Mucosa of rectum (tissue), 2 donors: Measurements from ENCODE around the gene ARHGAP6.

Experiments used
- H3K27ac ChIP-seq, 2 donors: one replicate each; pipeline ENCODE4 v1.7.0; 2013; ENCODE audit warnings: inconsistent platforms in 2 of 2, low read depth in 2 of 2, low read length in 2 of 2
- H3K27me3 ChIP-seq, 2 donors: one replicate each; pipeline ENCODE4 v1.7.0; 2013; ENCODE audit warnings: low read length in 2 of 2; ENCODE audit not compliant: control insufficient read depth in 2 of 2, insufficient read depth in 2 of 2
- H3K36me3 ChIP-seq, 2 donors: one replicate each; pipeline ENCODE4 v1.7.0; 2013; ENCODE audit warnings: low read length in 2 of 2; ENCODE audit not compliant: control insufficient read depth in 2 of 2, insufficient read depth in 2 of 2
- H3K4me1 ChIP-seq, 2 donors: one replicate each; pipeline ENCODE4 v1.7.0; 2013; ENCODE audit warnings: low read length in 2 of 2, mild to moderate bottlenecking in 1 of 2; ENCODE audit not compliant: control insufficient read depth in 2 of 2, insufficient read depth in 2 of 2
- H3K4me3 ChIP-seq, 2 donors: one replicate each; pipeline ENCODE4 v1.7.0; 2013; ENCODE audit warnings: low read length in 2 of 2
- H3K9ac ChIP-seq, 2 donors: one replicate each; pipeline ENCODE4 v1.7.0; 2013; ENCODE audit warnings: low read length in 2 of 2, low read depth in 1 of 2, mild to moderate bottlenecking in 1 of 2
- H3K9me3 ChIP-seq, 2 donors: one replicate each; pipeline ENCODE4 v1.7.0; 2013; ENCODE audit warnings: low read length in 2 of 2; ENCODE audit not compliant: control insufficient read depth in 2 of 2
- donor health status: healthy.
- donor health status: Normal muscosa, but diverticular disease.

ARHGAP6 gene

DNA sequence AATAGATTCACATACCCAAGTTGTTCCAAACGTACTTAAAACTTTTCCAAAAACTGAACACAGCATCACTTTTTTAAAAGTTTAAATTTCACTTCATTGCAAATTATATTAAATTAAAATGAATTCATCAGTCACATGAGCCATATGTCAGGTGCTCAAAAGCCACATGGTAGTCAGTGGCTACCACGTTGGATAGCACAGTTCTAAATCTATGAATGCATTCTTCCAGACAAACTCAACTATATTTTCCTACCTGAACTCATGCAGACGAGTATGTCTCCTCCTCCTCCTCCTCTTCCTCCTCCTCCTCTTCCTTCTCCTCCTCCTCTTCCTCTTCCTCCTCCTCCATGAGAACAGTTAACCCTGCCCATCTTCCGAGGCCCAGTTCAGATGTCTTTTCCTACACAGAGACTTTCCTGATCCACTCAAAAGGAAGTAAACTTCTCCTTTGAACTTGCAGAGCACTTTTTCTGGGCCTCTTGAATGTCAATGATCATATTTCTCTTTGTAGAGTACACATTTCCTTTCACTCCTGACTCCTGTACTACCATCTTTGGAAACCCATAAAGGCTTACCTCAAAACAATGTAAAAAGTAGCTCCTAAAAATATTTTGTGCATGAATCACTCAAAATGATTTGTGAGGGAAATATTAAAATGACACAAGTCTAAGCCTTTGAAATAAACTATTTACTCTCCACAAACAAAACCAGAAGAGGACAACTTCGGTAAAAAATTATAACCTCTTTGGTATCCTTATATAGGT is 199.9 kb downstream of the ARHGAP6 start:
- no peaks in the 10 kb centered on the region for H3K36me3 ChIP-seq
- no peaks in the 10 kb centered on the region for H3K4me1 ChIP-seq
- H3K9me3 ChIP-seq, result no peaks in the 10 kb centered on the region
- H3K27me3 ChIP-seq, result no peaks in the 10 kb centered on the region
- no peak overlapping the region for H3K9ac ChIP-seq
- H3K27ac ChIP-seq, result no peak overlapping the region
- no peak overlapping the region for H3K4me3 ChIP-seq

GRCh38 chrX:11464836-11465463 is 200.8 kb downstream of the ARHGAP6 start:
- Histone ChIP-seq H3K27ac (no peak overlapping the region), H3K27me3 (no peaks in the 10 kb centered on the region), H3K4me1 (no peaks in the 10 kb centered on the region), H3K9me3 (no peaks in the 10 kb centered on the region), H3K4me3 (no peak overlapping the region), H3K36me3 (no peaks in the 10 kb centered on the region), H3K9ac (no peak overlapping the region)

- Histone ChIP-seq H3K9me3 (no peaks in the 10 kb centered on the region), H3K4me3 (no peak overlapping the region), H3K27ac (no peak overlapping the region), H3K4me1 (no peaks in the 10 kb centered on the region), H3K27me3 (no peaks in the 10 kb centered on the region), H3K9ac (no peak overlapping the region), H3K36me3 (no peaks in the 10 kb centered on the region)
Observed at GRCh38 chrX:11464380-11464779, 201.3 kb downstream of the ARHGAP6 start.

DNA sequence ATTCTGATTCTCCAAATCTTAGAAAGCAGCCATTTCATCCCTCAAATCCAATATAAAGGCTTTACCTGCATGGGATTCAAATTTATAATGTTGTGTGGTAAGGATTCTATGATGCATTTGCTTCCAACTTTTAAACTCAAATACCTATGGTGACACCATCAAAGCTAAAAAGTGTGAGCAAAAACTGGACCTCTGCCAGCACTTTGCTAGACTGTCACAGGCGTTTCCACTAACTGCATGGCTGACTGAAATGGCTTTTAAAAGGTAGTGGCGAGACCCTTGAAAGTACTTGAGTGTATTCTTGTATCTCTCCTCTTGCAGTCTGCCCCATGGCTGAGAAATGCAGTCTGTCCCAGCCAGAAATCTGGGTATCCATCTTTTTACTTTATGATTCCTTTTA is 203.1 kb downstream of the ARHGAP6 start:
- H3K27me3 ChIP-seq, result no peaks in the 10 kb centered on the region
- H3K36me3 ChIP-seq, result no peaks in the 10 kb centered on the region
- H3K9me3 ChIP-seq, result no peaks in the 10 kb centered on the region
- H3K4me1 ChIP-seq, result no peaks in the 10 kb centered on the region
- no peak overlapping the region for H3K4me3 ChIP-seq
- no peak overlapping the region for H3K9ac ChIP-seq
- H3K27ac ChIP-seq, result no peak overlapping the region

DNA sequence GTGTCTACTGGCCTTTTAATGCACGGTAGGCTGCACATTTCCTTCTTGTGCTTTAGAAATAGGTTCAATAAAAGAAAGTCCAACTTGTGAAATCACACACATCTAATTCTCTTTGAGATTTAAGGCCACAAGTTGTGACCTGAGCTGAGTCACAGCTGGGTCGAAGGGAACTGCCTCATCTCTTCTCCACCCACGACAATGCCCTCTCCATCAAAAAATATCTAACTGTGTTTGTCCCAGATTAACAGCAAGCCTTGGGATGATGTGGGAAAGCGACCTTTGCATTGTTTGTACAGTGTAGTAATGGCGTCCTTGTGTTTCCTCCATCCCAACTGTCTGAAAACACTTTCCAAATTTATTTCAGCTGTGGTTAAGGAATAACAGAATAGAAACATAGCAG is 203.6 kb downstream of the ARHGAP6 start:
- Histone ChIP-seq H3K4me1 (no peaks in the 10 kb centered on the region), H3K4me3 (no peak overlapping the region), H3K9me3 (no peaks in the 10 kb centered on the region), H3K36me3 (no peaks in the 10 kb centered on the region), H3K27ac (no peak overlapping the region), H3K9ac (no peak overlapping the region), H3K27me3 (no peaks in the 10 kb centered on the region)

- Histone ChIP-seq H3K27me3 (no peaks in the 10 kb centered on the region), H3K36me3 (no peaks in the 10 kb centered on the region), H3K4me3 (no peak overlapping the region), H3K4me1 (no peaks in the 10 kb centered on the region), H3K27ac (no peak overlapping the region), H3K9me3 (no peaks in the 10 kb centered on the region), H3K9ac (no peak overlapping the region)
Observed at GRCh38 chrX:11461201-11462001, 204.3 kb downstream of the ARHGAP6 start.

GRCh38 chrX:11460347-11460746 is 205.4 kb downstream of the ARHGAP6 start:
- no peak overlapping the region for H3K27ac ChIP-seq
- no peak overlapping the region for H3K4me3 ChIP-seq
- no peaks in the 10 kb centered on the region for H3K27me3 ChIP-seq
- H3K36me3 ChIP-seq, result no peaks in the 10 kb centered on the region
- H3K4me1 ChIP-seq, result no peaks in the 10 kb centered on the region
- H3K9ac ChIP-seq, result no peak overlapping the region
- H3K9me3 ChIP-seq, result no peaks in the 10 kb centered on the region

- no peak overlapping the region for H3K4me3 ChIP-seq
- no peaks in the 10 kb centered on the region for H3K9me3 ChIP-seq
- no peak overlapping the region for H3K27ac ChIP-seq
- no peaks in the 10 kb centered on the region for H3K36me3 ChIP-seq
- H3K9ac ChIP-seq, result no peak overlapping the region
- no peaks in the 10 kb centered on the region for H3K27me3 ChIP-seq
- H3K4me1 ChIP-seq, result no peaks in the 10 kb centered on the region
Observed at GRCh38 chrX:11458170-11458569, 207.6 kb downstream of the ARHGAP6 start.

DNA sequence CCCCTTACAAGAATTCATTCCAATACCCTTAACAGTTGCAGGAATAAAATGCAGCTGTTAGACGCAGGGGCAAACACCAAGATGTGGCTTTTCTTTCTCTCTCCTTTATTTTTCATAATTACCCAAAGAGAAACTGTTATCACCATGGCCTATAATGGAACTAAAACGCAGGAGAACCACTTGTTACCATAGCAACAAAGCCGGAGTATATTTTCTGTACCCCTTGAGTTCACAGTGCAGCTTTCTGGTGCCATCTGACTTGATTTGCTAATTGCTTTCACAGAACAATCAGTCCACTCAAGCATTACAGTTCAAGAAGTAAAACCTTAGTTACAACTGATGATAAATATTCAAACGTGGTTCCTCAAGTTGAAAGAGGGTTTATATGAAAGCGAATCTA is 214.6 kb downstream of the ARHGAP6 start:
- Histone ChIP-seq H3K36me3 (no peaks in the 10 kb centered on the region), H3K27ac (no peak overlapping the region), H3K4me1 (no peaks in the 10 kb centered on the region), H3K9me3 (no peaks in the 10 kb centered on the region), H3K9ac (no peak overlapping the region), H3K27me3 (no peaks in the 10 kb centered on the region), H3K4me3 (no peak overlapping the region)

DNA sequence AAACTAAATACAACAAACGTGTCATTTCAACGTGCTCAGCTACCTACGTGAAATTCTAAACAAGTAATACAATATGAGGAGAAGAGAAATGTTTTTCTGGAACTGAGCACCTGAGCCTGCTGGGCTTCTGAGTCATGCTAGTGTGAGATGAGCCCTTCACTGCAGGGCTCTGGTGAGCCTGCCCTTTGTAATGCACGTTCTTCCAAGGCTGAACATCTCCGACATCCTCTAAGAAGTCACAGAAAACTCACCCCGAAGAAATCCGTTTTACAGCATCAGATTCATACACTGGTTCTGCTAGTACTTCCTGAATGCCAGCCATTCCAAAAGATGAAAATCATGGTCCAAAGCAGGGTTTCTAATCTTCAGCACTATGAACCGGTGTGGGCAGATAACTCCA is 215.4 kb downstream of the ARHGAP6 start:
- Histone ChIP-seq H3K9me3 (no peaks in the 10 kb centered on the region), H3K27me3 (peaks cover 0 to 3% of the 10 kb centered on the region in 2 donors), H3K27ac (no peak overlapping the region)

More for the DNA sequence above, 215.4 kb downstream of the ARHGAP6 start:
- Histone ChIP-seq H3K4me1 (no peaks in the 10 kb centered on the region), H3K4me3 (no peak overlapping the region), H3K9ac (no peak overlapping the region), H3K36me3 (no peaks in the 10 kb centered on the region)
